IPS-11a (cell line): Measurements from ENCODE around the gene ATG10.
"Not testable (repeated sequence)": the region's sequence is repeated elsewhere in the genome, so short reads cannot be mapped to it uniquely, and the experiment has no call there.

Experiments used
- H3K4me3 ChIP-seq: one replicate; pipeline ENCODE4 v1.5.1; 2013; ENCODE audit warnings: low read depth, low read length, control low read depth

The ATG10 gene

DNA sequence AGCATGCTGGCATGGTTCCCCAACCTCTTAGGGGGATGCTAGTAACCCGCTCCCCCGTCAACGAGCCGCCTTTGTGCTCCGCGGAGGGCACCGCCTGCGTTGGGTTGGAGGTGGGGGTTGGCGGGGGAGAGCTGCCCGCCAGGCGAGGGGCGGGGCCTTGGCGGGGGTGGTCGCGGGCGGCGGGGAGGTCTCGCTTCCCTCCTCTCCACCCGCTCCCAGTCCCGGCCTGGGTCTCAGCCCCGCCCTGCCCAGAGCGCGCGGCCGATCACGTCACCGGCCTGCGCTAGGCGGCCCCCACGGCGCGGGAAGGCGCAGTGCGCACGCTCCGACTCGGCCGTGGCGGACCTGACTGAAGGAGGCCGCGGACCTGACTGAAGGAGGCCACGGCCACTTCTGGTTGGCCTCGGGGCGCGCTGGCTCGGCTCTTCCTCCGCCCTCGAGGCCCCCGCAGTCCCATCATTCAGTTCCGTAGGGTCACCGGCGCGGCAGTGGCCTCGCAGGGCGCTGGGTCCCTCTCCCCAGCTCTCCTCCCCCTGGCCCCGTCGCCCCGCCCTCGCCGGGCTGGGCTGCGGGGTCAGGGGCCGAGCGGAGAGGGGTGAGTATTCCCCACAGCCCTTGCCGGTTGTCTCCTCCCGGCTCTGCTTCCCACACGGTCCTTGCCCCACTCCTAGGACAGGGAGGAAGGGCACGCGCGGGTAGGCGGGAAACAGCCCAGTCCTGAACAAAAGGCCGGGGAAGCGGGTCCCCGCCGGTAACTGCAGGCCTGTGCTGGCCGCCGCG, at the start of gene ATG10:
Gene ATG10, plus strand, starts transcription at position 312 of the 780 bp plus-strand sequence. CDS start 15,548 bp downstream, outside the sequence.
- H3K4me3 ChIP-seq, result peak within 1 kb of the TSS; percentile 58

DNA sequence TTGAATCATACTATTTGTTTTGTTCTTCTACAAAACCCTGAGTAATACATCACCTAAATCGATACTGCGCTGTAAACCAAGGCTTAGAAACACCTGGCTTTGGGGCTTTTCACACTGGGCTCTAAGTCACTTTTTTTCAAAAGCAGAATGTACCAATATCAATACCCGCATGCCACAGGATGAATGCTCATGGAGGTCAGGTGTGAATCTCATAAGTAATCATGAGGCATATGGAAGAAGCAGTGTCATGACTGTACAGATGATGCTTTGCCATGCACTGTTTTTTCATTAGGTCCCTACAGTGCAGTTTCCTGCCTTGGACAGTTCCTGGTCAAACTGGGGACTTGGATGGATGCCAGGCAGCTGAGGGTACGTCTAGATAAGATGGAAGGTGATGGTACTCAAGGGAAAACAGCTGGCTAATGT, 49.0 kb upstream of the ATG10 start:
- H3K4me3 ChIP-seq, result no peak overlapping the region

GRCh38 chr5:81924442-81924841, 47.4 kb upstream of the ATG10 start:
- no peak overlapping the region for H3K4me3 ChIP-seq

- H3K4me3 ChIP-seq, result no peak overlapping the region
Observed at GRCh38 chr5:81925009-81925408, 46.8 kb upstream of the ATG10 start.

DNA sequence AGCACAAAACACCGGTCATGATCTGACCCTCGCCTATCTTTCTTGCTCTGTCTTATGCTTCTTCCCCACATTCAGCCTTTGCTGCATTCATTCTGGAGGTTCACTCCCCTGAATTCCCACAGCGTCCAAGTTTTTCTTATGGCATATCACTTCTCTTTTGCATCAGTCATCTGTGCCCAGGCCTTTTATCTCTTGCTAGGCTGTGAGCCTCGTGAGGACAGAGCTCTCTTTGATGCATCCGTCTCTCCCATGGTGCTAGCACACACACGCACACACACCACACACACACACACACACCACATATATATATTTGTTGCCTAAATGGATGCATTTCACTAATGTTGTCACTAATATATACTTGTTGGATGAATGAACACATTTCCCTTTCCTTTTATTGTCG, 45.8 kb upstream of the ATG10 start:
- no peak overlapping the region for H3K4me3 ChIP-seq

- H3K4me3 ChIP-seq, result no peak overlapping the region
Observed at GRCh38 chr5:81936066-81936465, 35.8 kb upstream of the ATG10 start.

GRCh38 chr5:81936750-81937149, 35.1 kb upstream of the ATG10 start:
- no peak overlapping the region for H3K4me3 ChIP-seq

- H3K4me3 ChIP-seq, result no peak overlapping the region
Observed at GRCh38 chr5:81942746-81943145, 29.1 kb upstream of the ATG10 start.

DNA sequence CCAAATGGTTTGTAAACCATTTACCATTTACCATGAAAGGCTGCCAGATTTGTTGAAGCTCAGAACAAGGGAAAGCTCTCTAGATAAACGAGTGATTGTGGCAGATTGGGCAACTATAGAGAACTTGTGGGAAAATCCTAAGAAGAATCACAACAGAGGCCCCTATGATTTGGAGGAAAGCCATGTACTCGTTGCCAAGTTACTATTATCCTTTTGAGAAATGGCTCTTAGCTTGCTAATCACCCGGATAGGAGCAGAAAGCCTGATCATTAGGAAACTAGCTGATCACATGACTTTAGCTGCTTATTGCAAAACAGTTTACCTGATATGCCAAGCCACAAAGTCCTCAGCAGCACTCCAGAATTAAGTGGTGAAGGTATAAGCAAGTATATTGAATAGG, 23.5 kb upstream of the ATG10 start:
- H3K4me3 ChIP-seq, result no peak overlapping the region

GRCh38 chr5:81949462-81949861, 22.4 kb upstream of the ATG10 start:
- no peak overlapping the region for H3K4me3 ChIP-seq

- no peak overlapping the region for H3K4me3 ChIP-seq
Observed at GRCh38 chr5:81950996-81951395, 20.8 kb upstream of the ATG10 start.

- not testable (repeated sequence) for H3K4me3 ChIP-seq
Observed at GRCh38 chr5:81954796-81955195, 17.0 kb upstream of the ATG10 start.

GRCh38 chr5:81958129-81958528, 13.7 kb upstream of the ATG10 start:
- H3K4me3 ChIP-seq, result not testable (repeated sequence)

DNA sequence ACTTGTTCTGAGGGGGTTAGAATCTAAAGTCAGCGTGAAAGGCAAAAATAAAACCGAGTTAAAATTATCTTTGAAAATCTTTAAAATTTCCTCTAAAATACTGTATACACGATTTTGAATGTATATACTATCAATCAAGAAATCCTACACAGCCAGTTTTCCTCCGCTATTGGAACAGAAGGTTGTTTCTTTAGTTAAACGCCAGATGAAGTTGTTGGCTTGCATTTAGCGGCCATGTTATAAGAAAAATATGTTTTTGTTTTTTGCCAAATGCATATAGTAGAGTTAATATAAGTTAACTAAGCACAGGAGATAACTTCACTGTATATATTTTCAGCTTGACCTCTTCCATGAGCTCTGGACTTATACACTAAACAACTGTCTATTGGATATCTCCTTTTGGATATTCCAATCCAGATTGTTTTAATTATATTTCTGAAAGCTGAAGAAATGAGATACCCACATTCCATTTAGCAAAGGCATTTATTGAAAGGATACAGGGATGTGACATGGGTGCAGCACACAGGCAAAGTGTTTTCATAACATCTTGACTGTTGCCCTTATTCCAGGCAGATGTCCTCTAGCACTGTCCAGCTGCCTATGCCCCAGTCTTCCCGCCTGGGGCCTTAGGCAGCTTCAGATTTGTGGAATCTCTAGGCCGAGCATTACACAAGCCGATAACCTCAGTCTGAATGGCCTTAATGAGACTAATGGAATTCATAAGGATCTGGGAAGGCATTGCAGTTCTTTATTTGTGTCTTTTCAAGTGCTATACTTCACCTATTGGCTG, 10.0 kb upstream of the ATG10 start:
- no peak overlapping the region for H3K4me3 ChIP-seq

DNA sequence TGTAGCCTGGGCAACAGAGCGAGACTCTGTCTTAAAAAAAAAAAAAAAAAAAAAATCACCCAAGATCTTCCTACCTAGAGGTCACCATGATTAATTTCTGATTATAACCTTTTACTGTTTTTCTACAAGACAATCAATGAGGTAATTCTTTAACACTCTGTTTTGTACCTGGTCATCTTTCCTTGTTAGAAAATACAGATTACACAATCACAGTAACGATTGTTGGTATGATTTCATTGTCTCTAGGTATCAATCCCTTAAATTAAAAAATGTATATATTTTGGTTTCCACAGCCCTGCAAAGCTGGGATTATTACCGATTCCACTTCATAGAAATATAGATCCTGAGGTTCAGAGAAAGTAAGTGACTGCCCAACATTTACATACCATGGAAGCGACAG, 8.3 kb upstream of the ATG10 start:
- no peak overlapping the region for H3K4me3 ChIP-seq

- H3K4me3 ChIP-seq, result no peak overlapping the region
Observed at GRCh38 chr5:81965524-81965923, 6.3 kb upstream of the ATG10 start.

DNA sequence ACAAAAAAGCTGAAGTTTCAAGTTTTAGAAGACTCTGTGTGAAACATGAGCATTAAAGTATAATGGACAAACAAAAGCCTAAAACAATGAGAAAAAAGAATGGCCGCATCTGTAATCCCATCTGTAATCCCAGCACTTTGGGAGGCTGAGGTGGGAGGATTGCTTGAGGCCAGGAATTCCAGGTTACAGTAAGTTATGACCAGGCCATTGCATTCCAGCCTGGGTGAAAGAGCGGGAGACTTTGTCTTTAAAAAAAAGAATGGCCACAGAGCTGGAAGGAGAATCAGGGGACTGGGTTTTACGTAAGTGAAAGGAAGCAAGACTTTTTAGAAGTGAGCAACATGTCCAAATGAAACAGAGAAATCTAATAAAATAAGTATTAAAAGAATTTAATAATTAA, 2.6 kb upstream of the ATG10 start:
- no peak overlapping the region for H3K4me3 ChIP-seq

DNA sequence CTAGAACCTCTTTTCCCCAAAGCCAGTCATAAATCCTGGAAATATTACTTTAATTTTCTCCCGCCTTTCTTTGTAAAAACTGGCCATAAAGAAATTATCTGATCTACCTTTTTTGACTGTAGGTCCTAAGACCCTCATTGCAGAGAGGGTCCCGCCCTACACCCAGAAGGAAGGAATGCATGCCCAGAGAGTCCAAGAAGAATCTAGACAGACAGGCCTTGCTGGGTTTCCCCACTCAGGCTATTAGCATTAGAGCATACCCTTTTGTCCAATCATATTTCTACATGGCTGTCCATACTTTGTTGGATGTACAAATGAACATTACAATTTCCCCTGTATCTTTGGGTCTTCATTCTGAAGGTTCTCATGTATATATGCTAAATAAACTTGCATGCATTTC, 1.9 kb upstream of the ATG10 start:
- H3K4me3 ChIP-seq, result no peak overlapping the region

GRCh38 chr5:81971111-81971711, 612 bp upstream of the ATG10 start:
- peak overlapping the region; percentile 58 for H3K4me3 ChIP-seq

GRCh38 chr5:81972492-81972783, 615 bp downstream of the ATG10 start:
- peak overlapping the region; percentile 41 for H3K4me3 ChIP-seq

DNA sequence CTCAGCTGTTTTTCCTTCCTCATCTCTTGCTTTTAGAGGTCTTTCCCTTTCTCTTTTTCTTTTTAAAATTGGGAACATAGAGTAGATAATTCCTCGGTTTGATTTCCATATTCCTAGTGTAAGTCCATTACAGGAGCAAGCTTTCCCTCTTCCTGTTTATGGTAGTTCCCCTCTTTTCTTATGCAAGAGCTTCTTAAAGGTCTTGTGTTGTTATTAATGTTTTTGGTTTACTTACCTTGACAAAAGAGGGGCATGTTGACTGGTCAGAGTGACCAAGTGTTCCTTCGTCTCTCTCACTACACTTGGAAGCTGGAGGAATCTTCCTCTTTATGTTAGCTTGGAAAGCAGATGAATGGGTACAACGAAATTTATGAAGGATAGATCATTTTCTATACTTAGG, 8.3 kb downstream of the ATG10 start:
- no peak overlapping the region for H3K4me3 ChIP-seq
